Measurements from ENCODE around the gene POLR2L.

Gene POLR2L

DNA sequence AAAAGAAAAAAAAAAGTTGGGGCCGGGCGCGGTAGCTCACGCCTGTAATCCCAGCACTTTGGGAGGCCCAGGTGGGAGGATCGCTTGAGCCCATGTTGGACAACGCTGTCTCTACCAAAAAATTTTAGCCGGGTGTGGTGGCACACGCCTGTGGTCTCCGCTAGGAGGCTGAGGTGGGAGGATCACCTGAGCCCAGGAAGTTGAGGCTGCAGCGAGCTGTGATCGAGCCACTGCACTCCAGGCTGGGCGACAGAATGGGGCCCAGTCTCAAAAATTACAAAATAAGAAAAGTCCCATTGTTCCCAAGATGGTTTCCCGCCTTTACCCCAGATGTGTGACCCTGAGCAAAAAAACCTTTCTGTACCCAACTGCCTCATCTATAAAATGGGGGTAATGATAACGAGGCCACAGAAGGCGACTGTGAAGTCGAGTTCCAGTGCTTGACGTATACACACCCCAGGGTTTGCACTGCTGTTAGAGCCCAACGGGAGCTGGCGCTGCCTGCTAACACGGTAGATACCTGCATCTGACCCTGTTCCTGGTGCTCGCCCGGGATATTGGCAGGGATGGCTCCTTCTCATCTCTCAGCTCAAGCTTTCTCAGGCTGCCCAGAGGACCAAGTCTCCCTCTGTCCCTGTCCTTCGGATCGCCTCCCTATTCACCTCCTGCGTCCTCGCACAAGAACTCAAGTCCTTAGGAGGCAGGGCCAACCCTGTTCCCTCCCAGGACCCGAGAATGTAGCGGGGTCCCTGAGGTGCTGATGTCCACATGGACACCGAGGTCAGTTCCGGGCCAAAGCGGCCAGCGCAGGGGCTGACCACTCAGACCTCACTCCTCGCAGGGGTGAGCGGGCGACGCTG, 33.7 kb downstream of the POLR2L start:
- no peak for DNase-seq

DNA sequence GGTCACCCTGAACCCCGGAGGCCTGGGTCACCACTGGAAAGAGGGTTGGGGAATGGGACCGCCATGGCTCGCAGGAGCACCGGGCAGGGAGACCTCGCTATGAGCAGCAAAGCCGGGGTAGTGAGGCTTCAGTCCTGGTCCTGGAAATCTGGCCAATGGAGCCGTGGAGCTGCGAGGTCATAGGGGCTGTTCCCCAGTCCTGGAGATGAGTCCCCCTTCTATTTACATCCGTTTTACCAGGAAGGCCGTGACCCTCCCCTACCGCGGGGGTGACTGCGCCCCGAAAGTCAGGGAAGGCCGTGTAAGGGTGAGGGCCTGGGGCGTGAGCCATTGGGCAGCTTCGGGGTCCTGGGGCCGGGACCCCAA, 37.7 kb downstream of the POLR2L start:
- DNase-seq, result no peak

DNA sequence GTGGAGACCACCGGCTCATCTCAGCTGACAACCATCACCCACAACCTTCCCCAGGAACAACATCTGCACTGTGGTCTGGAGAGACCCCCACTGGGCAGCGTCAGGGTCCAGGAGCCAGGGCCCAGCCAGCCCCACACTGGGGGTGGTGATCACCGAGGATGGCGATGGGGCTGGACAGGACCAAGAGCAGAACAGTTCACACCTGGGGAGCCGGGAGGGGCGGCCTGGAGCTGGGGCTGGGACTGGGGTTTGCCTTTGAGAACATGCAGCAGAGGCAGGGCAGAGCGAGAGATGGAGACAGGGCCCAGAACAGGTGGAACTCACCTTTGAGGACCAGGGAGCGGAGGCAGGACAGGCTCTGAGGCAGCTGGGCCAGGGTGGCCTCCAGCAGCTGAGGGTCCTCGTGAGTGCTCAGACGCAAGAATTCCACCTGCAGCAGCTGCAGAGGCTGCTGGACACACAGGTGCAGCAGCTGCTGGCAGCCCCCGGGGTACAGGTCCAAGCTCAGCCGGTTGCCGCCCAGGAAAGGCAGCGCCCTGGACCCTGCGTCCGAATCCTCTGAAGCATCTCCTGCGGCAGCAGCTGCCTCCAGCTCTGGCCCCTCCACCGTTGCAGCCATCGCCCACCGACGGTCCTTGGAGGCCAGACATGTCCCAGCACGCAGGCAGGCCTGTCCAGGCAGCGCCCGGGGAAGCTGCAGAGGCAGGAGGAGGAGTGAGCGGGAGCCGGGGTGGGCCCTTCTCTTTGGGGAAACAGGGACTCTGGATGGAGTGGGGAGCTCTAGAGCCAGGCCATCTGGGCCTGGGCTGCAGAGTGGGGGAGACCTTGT, 38.3 kb downstream of the POLR2L start:
- DNase-seq, result no peak

DNA sequence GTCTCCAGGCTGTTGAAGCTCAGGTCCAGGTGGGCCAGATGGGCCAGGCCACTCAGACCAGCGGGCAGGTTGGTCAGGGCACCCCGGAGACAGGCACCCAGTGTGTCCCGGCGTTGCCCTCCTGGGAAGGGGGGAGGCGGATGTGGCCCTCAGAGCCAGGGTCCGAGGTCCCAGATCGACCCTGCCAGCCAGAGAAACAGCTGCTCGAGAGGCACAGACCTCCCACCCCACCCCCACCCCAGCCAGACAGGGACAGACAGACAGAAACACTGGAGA, 38.9 kb downstream of the POLR2L start:
- DNase-seq, result no peak

DNA sequence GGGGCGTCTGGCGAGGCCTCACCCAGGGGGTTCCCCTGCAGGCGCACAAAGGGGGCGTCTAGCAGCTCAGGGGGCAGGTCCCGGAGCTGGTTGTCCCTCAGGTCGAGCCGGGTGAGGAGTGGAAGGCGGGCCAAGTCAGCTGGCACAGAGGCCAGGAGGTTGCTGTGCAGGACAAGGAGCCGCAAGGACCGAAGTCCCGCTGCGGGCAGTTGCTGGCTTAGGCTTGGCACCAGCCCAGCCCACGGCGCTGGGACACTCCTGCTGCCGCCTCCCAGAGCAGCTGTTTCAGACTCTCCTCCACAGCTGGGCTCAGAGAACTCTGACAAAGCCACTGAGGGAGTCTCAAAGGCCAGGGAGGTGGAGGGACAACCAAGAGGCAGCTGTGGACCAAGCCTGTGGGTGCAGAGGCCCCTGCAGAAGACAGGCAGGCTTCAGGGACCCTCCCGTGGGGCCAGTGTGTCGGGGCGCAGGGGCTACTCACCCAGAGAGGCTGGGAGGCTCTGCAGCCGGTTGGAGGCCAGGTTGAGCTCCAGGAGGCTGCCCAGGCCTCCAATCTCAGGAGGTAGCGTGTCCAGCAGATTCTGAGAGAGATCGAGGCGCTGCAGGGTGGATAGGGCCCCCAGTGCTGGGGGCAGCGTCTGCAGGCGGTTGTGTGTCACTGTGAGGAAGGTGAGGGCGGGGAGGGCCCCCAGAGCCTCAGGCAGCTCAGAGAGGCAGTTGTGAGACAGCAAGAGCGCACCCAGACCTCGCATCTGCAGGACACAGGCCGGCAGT, 39.4 kb downstream of the POLR2L start:
- DNase-seq, result no peak

DNA sequence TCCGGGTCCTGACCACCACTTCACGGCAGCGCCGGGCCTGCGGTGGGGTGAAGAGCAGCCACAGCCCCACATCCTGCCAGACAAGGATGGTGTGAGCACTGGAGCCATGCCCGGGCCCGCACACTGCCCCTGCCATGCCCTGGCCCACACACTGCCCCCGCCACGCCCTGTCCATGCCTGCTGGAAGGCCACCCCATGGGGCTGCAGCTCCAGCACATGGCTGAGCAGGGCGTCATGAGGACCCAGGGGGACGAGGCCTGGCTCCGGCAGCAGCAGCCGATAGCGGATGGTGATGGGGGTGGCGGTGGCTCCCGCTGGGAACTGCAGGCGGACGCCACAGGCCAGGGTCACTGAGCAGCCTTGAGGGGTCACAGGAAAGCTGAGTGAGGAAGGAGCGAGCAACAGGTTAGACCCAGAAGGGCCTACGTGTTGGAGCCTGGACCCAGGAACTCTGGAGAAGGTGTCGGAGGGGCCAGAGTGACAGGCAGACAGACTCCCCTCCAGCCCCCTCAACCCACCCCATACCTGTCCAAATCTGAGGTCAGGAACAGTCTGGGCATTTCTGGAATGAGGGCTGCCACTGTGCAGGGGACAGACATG, 40.2 kb downstream of the POLR2L start:
- no peak for DNase-seq

DNA sequence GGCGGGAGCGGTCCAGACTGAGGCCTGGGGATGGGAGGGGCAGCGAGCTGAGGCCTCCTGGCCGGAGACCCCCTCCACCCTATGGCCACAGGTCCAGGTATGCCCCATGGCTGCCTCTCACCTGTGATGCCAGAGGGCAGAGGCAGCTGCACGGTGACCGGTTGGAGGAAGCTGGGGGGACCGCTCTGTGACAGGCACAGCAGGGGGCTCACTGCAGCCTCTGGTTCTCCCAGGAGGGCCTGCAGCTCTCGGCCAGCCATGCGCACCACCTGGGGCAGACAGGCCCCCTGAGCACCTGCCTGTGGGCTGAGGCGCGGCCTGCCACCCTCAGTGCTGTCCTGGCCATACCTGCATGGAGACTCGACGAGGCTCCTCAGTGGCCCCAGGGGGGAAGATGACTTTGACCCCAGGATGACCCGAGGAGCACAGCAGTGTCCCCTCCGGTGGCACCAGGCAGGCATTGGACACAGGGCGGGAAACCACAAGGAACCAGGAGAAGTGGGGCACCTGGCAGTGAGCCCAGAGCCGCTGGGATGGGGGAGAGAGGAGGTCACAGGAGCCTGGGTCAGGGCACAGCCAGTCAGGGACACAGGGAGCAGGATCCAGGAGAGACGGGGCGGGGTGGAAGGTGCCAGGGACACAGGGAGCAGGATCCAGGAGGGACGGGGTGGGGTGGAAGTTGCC, 41.1 kb downstream of the POLR2L start:
- no peak for DNase-seq

DNA sequence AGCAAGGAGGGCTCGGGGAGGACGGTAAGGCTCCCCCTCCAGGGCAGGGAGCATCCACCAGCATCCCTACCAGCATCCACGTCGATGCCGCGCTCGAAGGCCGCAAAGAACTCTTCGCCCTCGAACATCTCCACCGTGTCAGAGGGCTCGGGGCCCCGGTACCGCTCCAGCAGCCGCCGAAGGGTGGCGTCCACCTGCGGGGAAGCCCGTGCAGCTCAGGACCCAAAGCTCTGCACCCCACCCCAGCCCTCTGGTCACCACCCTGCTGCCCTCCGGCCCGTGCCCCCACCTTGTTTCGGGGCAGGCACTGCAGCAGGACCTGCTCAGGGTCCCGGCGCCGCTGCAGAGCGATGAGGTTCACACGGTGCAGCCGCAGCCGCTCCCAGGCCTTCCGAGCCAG, 41.9 kb downstream of the POLR2L start:
- DNase-seq, result no peak

DNA sequence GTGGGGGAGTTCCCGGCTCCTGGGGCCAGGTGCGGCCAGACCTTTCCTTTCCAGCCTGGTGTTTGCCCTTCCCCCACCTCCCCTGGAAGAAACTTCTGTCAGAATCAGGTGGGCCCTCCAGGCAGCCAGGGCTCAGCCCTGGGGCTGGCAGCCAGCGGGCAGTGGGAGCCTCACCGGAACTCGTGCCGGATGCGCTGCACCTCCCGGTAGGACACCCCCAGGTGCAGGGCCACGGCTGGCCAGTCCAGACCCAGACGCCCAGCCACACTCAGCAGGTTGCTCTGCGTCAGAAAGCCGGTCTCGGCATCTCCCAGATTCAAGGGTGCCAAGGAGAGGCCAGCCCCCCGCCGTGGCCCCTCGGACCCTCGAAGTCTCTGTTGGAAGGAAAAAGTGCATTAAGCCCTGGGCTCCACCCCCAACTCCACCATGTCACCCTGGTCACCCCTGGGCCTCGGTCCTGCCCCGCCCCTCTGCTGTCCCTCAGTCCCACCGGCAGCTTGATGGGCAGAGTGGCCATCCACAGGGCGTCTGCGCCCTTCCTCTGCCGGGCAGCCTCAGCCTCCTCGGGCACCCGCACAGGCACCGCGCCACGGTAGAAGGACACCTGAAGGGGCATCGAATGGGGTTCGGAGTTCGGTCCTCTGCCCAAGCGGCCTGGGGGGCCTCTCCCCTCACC, 42.5 kb downstream of the POLR2L start:
- no peak for DNase-seq

DNA sequence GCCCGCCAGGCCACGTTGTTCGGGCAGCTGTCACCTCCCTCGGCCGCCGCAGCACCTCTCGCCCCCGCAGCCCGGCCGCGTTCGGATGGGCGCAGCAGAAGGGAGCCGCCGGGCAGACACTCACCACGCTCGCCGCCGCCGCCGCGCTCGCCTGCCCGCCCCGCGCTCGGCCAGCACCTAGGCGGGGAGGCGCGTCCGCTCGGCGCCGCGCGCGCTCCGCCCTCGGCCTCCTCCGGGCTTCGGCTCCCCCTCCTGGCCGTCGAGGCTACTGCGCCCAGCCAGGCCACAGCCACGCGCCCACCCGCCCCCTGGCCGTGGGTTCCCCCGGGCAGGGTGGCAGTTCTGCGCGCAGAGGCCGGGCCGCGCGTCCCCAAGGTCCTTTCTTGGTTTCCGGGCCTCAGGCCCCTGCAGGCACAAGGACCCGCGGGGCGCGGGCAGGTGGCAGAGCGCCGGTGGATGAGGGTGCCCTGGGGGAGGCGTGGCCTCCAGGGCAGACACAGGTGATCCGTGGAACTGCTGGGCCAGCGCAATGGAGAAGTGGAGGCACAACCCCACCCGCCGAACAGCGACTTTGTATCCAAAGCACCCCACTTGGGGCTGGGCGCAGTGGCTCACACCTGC, 44.1 kb downstream of the POLR2L start, which contains the start of gene SLC25A22:
TSS of gene SLC25A22 (minus strand) at position 189 of the 621 bp plus-strand sequence. CDS start 3,275 bp downstream, outside the sequence.
- peak; percentile 66 to 87 for DNase-seq

DNA sequence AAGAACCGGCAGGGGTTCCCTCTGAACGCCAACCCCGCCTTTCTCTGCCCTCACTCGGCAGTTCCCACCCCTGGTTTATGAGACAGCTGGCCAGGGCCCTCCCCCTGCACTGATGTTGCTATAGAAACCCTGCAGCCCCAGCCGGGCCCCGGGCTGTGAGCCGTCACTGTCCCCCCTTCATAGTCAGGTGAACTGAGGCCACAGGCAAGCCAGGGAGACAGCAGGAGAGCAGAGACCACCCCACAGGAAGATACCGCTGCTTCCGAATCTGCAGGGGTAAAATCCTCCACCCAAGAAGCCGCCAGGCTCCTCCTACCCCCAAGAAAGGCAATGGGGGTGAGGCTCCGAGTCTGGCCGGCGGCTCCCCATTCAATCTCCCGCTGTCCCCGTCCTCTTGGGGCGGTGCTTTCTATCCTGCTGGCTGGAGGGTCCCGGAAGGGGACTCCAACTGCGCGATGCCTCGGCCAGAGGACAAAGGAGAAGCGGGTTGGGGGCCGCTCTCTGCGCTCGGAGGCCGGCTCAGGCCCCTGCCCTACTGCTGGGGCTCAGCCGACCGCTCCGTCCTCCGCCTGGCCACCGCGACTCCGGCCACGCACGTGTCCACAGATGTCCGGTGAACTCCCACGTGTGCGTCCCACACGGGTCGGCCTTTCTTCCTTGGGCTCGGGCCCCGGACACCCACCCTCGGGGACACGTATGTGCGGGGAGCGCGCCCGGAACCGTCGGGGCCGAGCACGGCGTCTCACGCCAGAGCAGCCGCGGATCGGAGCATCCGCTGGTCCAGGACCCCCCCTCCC, 44.8 kb downstream of the POLR2L start:
- peak; percentile 44 to 81 for DNase-seq

DNA sequence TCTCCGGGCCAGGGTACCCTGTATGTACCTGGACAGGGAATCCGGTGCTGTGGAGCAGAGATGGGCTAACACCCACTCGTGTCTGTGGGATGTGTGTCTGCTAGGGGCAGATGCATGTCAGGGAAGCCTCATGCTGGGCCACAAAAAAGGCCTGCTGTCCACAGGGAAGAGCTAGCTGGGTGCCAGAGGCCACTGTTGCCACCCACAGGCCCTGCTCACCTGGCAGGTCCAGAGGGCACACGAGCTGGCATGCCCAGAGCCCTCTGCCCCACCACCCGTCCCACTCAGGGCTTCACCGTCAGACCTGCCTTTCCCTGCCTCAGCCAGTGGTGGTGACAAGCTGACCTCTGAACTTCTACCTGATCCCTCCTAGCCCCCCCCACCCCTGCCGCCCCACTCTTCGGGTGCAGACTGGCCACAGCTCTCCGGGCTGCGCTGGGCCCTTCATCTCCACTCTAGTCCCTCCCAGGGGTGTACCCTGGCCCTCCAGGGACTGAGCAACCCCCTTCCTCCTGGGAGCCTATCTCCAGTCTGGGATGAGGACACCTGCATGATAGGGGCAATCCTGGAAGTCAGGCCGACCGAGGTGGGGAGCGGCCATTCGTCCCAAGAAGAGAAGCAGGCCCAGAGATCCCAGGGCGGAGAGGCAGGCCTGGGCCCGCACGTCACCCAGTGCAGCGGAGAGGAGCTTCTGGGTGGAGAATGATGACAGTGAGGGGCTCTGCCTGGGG, 45.6 kb downstream of the POLR2L start:
- no peak for DNase-seq

DNA sequence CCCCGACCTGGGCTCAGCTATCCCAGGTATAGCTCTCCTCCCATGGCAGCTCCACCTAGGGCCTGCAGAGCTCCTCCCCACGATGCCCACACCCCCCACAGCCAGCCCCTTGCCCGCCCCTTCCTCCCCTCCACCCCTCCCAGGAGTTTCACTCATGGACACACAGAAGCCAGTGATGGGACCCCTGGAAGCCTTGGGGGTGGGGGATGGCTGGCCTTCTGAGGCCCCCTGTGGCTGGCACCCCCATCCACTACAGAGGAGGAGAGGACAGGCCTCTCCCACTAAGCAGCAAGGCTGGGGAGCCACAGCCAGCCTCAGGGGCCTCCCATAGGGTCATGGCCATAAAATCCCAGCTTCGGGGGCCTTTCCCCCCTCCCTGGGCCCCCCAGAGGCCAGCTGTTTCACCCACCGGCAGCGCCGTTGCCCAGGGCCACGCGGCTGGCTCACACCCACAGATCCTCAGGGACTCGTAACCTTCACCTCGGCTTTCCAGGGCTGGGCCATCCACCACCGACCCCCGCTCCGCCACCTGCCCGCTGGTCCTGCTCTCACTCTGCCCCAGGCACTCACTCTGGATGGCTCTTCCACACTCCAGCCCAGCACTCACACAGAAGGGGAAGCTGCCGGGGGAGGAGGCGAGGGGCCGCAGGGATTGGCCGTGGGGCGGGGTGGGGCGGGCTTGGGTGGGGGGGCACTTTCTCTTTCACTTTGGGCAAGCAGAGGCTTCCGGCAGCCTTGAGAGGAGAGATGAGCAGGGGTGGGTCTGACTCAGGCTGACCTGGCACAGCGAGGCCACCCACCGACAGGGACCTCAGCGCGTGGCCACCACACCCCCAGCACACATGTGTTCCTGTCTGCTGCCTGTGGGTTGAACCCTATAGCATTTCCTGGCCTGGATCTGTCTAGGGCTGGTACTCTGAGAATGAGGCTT, 46.4 kb downstream of the POLR2L start:
- peak in 1 of 2 experiments; percentile 22 for DNase-seq

DNA sequence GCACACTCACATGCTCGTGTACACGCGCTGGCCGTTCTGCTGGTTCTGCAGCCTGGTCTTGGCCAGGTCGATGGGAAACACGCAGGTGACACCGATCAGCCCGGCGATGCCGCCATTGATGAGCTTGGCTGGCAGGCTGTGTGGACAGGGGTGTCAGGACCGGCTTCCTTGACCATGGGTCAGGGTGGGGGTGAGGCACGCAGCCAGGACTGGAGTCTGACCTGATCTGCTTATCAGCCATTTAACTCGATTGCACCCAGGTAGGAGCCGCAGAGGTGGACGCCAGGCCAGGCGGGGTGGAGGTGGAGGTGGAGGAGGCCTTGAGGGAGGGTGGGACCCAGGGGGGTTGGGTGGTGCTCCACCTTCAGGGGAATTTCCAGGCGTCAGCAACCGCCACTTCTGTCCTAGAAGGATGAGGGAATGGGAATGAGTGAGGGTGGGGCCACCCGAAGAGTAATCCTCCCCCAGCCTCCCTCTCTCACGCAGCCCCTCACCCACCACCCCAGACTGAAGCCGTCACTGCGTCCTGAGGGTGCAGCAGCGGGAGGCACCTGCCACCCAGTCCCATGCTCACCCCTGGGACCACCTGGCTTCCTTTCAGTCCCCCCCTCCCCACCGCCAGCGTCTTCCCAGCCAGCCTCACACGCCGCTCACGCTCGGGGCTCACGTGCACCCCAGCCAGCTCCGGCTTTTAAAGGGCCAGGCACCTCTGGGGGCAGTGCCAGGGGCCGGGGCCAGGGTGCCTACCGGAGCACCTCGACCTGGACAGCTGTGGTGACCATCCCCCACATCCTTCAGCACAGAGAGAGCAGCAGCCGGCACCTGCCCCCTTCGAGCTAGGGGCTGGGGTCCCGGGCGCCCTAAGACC, 47.3 kb downstream of the POLR2L start:
- no peak for DNase-seq

DNA sequence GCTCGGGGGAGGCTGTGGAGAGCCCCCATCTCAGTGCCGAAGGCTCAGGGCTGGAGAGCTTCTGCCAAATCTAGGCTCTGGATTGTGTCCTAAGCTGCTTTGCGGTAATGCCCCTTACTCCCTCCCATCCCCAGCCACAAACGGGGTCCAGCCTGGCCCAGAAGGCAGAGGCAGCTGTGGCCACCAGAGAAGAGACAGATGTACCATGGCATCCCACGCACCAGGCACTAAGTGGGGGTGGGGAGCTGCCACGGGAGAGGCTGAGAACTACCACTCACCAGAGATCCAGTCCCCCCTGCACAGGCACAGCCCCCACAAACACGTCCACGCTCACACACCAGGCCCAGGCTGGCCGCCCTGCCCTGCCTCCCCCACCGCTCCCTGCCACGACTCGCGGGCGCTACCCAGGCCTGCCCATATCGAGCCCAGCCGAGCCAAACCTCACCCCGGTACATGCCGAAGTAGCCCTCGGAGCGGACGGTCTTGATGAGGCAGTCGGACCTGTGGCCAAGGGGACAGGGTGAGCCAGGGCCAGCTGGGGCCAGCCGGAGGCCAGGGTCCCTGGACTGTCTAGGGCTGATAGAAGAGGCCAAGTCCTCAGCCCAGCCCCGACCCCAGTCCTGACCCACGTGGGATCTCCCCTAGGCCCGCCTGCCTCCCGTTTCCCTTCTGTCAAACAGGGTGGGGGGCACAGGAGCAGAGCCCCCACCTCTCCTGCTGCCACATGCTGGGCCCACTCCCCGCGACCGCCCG, 48.1 kb downstream of the POLR2L start:
- DNase-seq, result no peak

DNA sequence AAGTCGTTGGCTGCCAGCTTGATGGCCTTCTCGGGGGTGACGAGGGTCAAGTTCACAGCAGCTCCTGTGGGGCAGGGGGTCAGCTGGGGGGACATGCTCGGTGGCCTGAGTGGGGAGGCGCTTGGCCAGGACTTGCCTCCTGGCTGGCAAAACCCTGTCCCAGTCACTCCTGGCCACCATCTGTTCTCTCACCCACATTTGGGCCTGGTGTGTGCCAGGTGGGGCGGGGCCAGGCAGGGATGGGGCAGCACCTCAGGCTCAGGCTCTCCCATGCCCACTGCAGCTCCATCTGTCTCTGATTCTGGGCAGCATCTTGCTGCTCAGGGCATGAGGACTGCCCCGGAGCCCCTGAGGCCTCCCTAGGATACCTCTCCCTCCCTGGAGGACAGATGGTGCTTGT, 48.8 kb downstream of the POLR2L start:
- DNase-seq, result no peak

DNA sequence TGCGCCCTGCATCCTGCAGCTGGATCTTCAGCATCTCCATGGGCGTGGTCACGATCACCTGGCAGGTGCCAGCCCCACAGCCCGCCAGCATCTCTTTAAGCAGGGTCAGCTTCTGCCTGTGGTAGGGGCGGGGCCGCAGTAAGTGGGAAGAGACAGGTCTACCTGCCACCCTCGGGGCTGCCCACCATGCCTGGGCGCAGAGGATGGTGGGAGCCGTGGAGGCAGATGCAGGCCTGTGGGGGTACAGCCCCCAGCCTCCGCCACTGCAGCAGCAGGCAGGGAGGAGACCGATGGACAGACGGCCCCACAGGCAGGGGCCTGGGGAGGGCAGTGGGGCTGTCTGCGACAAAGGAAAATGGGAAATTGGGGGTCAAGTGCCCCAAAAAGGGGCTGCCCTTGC, 49.5 kb downstream of the POLR2L start:
- DNase-seq, result no peak
